Measurements from ENCODE around the gene UVRAG. TPM values are rescaled to one million over a fixed set of nuclear protein-coding genes. Genes with fewer than 3 reads are reported as not detected.

Gene UVRAG
- total and polyA plus RNA-seq, 2 of the 13 experiments (the other 11 are each of a cell fraction or from before 2014, with no cell fraction given) = 9.7 to 17.3 TPM

DNA sequence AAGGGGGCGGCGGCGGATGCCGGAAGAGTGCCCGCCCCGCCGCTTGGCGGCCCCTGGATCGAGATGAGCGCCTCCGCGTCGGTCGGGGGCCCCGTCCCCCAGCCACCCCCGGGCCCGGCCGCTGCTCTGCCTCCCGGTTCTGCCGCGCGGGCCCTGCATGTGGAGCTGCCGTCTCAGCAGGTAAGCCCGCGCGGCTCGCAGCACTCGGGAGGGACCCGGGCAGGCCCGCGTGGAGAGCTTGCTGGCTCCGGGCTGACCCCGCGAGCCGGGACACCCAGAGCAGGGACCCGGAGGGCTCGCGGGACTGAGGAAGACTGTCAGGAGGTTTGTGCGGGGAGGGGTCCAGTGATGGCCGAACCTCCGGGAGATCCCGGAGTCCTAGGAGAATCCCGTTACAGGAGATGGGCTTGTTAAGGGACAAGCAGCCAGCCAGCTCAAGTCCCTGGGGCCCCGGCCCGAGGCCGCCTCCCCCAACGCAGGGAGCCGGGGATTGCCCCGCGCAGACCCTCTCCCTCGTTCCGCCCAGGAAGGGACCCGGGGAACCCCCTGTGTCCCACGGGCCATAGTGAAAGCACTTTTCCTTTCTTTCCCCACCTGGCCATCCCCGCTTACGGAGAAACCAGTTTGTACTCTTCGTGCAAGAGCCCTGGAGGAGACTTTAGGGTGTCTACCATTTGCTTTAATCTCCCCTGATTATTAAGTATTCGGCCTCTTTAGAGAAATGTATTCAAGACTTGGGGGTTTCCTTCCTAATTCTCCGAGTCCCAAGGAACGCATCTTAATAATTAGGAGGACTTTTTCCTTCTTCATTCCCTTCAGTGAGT lies 547 bp downstream of the UVRAG start (continued):
- TF ChIP-seq, protein P1, sequence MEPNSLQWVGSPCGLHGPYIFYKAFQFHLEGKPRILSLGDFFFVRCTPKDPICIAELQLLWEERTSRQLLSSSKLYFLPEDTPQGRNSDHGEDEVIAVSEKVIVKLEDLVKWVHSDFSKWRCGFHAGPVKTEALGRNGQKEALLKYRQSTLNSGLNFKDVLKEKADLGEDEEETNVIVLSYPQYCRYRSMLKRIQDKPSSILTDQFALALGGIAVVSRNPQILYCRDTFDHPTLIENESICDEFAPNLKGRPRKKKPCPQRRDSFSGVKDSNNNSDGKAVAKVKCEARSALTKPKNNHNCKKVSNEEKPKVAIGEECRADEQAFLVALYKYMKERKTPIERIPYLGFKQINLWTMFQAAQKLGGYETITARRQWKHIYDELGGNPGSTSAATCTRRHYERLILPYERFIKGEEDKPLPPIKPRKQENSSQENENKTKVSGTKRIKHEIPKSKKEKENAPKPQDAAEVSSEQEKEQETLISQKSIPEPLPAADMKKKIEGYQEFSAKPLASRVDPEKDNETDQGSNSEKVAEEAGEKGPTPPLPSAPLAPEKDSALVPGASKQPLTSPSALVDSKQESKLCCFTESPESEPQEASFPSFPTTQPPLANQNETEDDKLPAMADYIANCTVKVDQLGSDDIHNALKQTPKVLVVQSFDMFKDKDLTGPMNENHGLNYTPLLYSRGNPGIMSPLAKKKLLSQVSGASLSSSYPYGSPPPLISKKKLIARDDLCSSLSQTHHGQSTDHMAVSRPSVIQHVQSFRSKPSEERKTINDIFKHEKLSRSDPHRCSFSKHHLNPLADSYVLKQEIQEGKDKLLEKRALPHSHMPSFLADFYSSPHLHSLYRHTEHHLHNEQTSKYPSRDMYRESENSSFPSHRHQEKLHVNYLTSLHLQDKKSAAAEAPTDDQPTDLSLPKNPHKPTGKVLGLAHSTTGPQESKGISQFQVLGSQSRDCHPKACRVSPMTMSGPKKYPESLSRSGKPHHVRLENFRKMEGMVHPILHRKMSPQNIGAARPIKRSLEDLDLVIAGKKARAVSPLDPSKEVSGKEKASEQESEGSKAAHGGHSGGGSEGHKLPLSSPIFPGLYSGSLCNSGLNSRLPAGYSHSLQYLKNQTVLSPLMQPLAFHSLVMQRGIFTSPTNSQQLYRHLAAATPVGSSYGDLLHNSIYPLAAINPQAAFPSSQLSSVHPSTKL (CRISPR knock-in tag; IDR thresholded peaks at IDR 0.05) = no peak
- TF ChIP-seq ZNF260 (CRISPR knock-in tag; IDR thresholded peaks at IDR 0.05; ENCODE audit: borderline replicate concordance, low read depth) (no peak), SRSF9 (IDR thresholded peaks at IDR 0.05; ENCODE audit: borderline replicate concordance, insufficient read depth, low read depth, low read length, poor library complexity, severe bottlenecking) (no peak), NR2F2 (IDR thresholded peaks at IDR 0.05; ENCODE audit: borderline replicate concordance, low read depth) (no peak), ISX (CRISPR knock-in tag; conservative IDR thresholded peaks at IDR 0.05) (0 out of 2 replicates have a peak, but pooled peaks have one; percentile 19), ISL2 (CRISPR knock-in tag; IDR thresholded peaks at IDR 0.05) (no peak; the same call in 1 of the 2 replicates), ZBTB21 (CRISPR knock-in tag; IDR thresholded peaks at IDR 0.05) (no peak), REPIN1 (CRISPR knock-in tag; IDR thresholded peaks at IDR 0.05; ENCODE audit: borderline replicate concordance, low read depth) (no peak), ZNF207 (IDR thresholded peaks at IDR 0.05; ENCODE audit: borderline replicate concordance) (no peak), SP140L (CRISPR knock-in tag; IDR thresholded peaks at IDR 0.05; ENCODE audit: borderline replicate concordance) (no peak), ZNF33A (CRISPR knock-in tag; IDR thresholded peaks at IDR 0.05; ENCODE audit: borderline replicate concordance) (no peak), RFXAP (CRISPR knock-in tag; IDR thresholded peaks at IDR 0.05; ENCODE audit: borderline replicate concordance) (no peak; the same call in 1 of the 2 replicates), HNRNPLL (IDR thresholded peaks at IDR 0.05; ENCODE audit: low read depth, low read length, poor library complexity, severe bottlenecking) (no peak), MTF1 (CRISPR knock-in tag; IDR thresholded peaks at IDR 0.05) (no peak), CBX5 (CRISPR knock-in tag; IDR thresholded peaks at IDR 0.05; ENCODE audit: borderline replicate concordance) (no peak), ARID2 (CRISPR knock-in tag; IDR thresholded peaks at IDR 0.05; ENCODE audit: borderline replicate concordance) (peak; percentile 75; the same call in 1 of the 2 replicates)
- TF ChIP-seq, protein P2, sequence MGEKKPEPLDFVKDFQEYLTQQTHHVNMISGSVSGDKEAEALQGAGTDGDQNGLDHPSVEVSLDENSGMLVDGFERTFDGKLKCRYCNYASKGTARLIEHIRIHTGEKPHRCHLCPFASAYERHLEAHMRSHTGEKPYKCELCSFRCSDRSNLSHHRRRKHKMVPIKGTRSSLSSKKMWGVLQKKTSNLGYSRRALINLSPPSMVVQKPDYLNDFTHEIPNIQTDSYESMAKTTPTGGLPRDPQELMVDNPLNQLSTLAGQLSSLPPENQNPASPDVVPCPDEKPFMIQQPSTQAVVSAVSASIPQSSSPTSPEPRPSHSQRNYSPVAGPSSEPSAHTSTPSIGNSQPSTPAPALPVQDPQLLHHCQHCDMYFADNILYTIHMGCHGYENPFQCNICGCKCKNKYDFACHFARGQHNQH (CRISPR knock-in tag; IDR thresholded peaks at IDR 0.05) = no peak
- TF ChIP-seq, protein P3, sequence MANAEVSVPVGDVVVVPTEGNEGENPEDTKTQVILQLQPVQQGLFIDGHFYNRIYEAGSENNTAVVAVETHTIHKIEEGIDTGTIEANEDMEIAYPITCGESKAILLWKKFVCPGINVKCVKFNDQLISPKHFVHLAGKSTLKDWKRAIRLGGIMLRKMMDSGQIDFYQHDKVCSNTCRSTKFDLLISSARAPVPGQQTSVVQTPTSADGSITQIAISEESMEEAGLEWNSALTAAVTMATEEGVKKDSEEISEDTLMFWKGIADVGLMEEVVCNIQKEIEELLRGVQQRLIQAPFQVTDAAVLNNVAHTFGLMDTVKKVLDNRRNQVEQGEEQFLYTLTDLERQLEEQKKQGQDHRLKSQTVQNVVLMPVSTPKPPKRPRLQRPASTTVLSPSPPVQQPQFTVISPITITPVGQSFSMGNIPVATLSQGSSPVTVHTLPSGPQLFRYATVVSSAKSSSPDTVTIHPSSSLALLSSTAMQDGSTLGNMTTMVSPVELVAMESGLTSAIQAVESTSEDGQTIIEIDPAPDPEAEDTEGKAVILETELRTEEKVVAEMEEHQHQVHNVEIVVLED (CRISPR knock-in tag; IDR thresholded peaks at IDR 0.05; ENCODE audit: borderline replicate concordance) = no peak
- TF ChIP-seq, protein P4, sequence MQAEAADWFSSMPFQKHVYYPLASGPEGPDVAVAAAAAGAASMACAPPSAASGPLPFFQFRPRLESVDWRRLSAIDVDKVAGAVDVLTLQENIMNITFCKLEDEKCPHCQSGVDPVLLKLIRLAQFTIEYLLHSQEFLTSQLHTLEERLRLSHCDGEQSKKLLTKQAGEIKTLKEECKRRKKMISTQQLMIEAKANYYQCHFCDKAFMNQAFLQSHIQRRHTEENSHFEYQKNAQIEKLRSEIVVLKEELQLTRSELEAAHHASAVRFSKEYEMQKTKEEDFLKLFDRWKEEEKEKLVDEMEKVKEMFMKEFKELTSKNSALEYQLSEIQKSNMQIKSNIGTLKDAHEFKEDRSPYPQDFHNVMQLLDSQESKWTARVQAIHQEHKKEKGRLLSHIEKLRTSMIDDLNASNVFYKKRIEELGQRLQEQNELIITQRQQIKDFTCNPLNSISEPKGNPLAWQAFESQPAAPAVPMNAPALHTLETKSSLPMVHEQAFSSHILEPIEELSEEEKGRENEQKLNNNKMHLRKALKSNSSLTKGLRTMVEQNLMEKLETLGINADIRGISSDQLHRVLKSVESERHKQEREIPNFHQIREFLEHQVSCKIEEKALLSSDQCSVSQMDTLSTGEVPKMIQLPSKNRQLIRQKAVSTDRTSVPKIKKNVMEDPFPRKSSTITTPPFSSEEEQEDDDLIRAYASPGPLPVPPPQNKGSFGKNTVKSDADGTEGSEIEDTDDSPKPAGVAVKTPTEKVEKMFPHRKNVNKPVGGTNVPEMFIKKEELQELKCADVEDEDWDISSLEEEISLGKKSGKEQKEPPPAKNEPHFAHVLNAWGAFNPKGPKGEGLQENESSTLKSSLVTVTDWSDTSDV (CRISPR knock-in tag; IDR thresholded peaks at IDR 0.05) = no peak

Data from HepG2 (cell line).